Activated T-cell treated with anti-CD3 and anti-CD28 coated beads, Interleukin-2, amount 50 U/mL, for 4 hours (primary cell): ENCODE results near the gene PER1. TPM values are rescaled to one million over a fixed set of nuclear protein-coding genes. Genes with fewer than 3 reads are reported as not detected.

Experiments
- ATAC-seq, 2 donors: fragments of 200-7000 bp; cut with Tn5 transposase; one replicate each; pipeline ENCODE4 v1.10.0; 2021
- DNase-seq: peaks from one replicate; pipeline ENCODE4 v3.0.0-alpha.2; 2020
- H3K27me3 Mint-ChIP-seq: one replicate; pipeline ENCODE4 v1.8.0; 2021; ENCODE audit warnings: low read depth, mixed read lengths
- H3K36me3 Mint-ChIP-seq: one replicate; pipeline ENCODE4 v1.8.0; 2022; ENCODE audit warnings: mixed read lengths; ENCODE audit not compliant: insufficient read depth
- H3K4me1 Mint-ChIP-seq: one replicate; pipeline ENCODE4 v1.8.0; 2021; ENCODE audit warnings: low read depth, mixed read lengths
- H3K4me3 Mint-ChIP-seq: one replicate; pipeline ENCODE4 v1.8.0; 2021; ENCODE audit warnings: mild to moderate bottlenecking, moderate library complexity, mixed read lengths
- H3K9me3 Mint-ChIP-seq: one replicate; pipeline ENCODE4 v1.8.0; 2021; ENCODE audit warnings: mixed read lengths
- total RNA-seq, 3 donors: library from RNA; stranded (reverse); gene quantifications; one replicate each; pipeline ENCODE4 v1.2.1, GENCODE V29; 2021

PER1 gene
- total RNA-seq, 3 donors from 2014 or later: 30.4 to 36.9 (median 36.7) TPM

GRCh38 chr17:8100763-8101162 is 51.4 kb downstream of the PER1 start:
- Mint-ChIP-seq H3K27me3 (no peaks in the 10 kb centered on the region), H3K9me3 (no peaks in the 10 kb centered on the region), H3K36me3 (no peaks in the 10 kb centered on the region), H3K4me3 (no peak overlapping the region), H3K4me1 (no peaks in the 10 kb centered on the region)
- ATAC-seq (no peak), DNase-seq (no peak)

- Mint-ChIP-seq H3K4me1 (peaks cover 2% of the 10 kb centered on the region), H3K4me3 (no peak overlapping the region)
Observed at GRCh38 chr17:8100111-8100510, 52.1 kb downstream of the PER1 start.

GRCh38 chr17:8096541-8096940 is 55.7 kb downstream of the PER1 start:
- H3K36me3 Mint-ChIP-seq: no peaks in the 10 kb centered on the region

More at GRCh38 chr17:8100111-8100510, 52.1 kb downstream of the PER1 start:
- no peak for DNase-seq
- no peaks in the 10 kb centered on the region for H3K36me3 Mint-ChIP-seq
- no peaks in the 10 kb centered on the region for H3K9me3 Mint-ChIP-seq
- no peaks in the 10 kb centered on the region for H3K27me3 Mint-ChIP-seq
- no peak for ATAC-seq

GRCh38 chr17:8095361-8095760 is 56.8 kb downstream of the PER1 start:
- H3K4me1 Mint-ChIP-seq: peaks cover 14% of the 10 kb centered on the region
- H3K9me3 Mint-ChIP-seq: no peaks in the 10 kb centered on the region
- ATAC-seq (no peak), DNase-seq (no peak)
- H3K27me3 Mint-ChIP-seq: peaks cover 9% of the 10 kb centered on the region
- H3K36me3 Mint-ChIP-seq: no peaks in the 10 kb centered on the region
- H3K4me3 Mint-ChIP-seq: no peak overlapping the region

More at GRCh38 chr17:8096541-8096940, 55.7 kb downstream of the PER1 start:
- peaks cover 1% of the 10 kb centered on the region for H3K27me3 Mint-ChIP-seq
- no peak for DNase-seq
- no peaks in the 10 kb centered on the region for H3K9me3 Mint-ChIP-seq
- ATAC-seq: no peak
- peaks cover 14% of the 10 kb centered on the region for H3K4me1 Mint-ChIP-seq
- H3K4me3 Mint-ChIP-seq: no peak overlapping the region

GRCh38 chr17:8091033-8091687 is 61.0 kb downstream of the PER1 start:
- Mint-ChIP-seq H3K27me3 (peaks cover 27% of the 10 kb centered on the region), H3K9me3 (no peaks in the 10 kb centered on the region), H3K36me3 (no peaks in the 10 kb centered on the region), H3K4me3 (no peak overlapping the region), H3K4me1 (peaks cover 14% of the 10 kb centered on the region)
- DNase-seq: no peak
- no peak for ATAC-seq

Other genes with a start within 250 kb of the PER1 start
- 1 to 10 TPM; 4.7 to 5.5 (median 5.0) TPM for gene RNF227, start 236.1 kb downstream of the PER1 start, total RNA-seq
- gene KCNAB3, start 222.5 kb downstream of the PER1 start, total RNA-seq: 10 to 100 TPM; 10.3 to 11.5 (median 11.4) TPM
- gene TRAPPC1, start 220.5 kb downstream of the PER1 start, total RNA-seq: 100 to 1,000 TPM; 123 to 134 (median 124) TPM
- gene CNTROB, start 220.2 kb downstream of the PER1 start, total RNA-seq: 10 to 100 TPM; 31.8 to 37.1 (median 34.6) TPM
- under 1 TPM in 1 of 3 donors, not detected in 2; 0.46 TPM for gene GUCY2D, start 149.8 kb downstream of the PER1 start, total RNA-seq
- under 1 TPM in 1 of 3 donors, not detected in 2; 0.14 TPM for gene ALOX15B, start 113.3 kb downstream of the PER1 start, total RNA-seq
- 1 to 10 TPM in 1 of 3 donors, under 1 TPM in 2; 0.81 to 1.6 (median 0.95) TPM for gene ALOX12B, start 64.7 kb downstream of the PER1 start, total RNA-seq
- gene ALOXE3, start 33.9 kb downstream of the PER1 start, total RNA-seq: not detected
- gene HES7, start 28.3 kb downstream of the PER1 start, total RNA-seq: 1 to 10 TPM; 1.2 to 1.7 (median 1.4) TPM
- gene VAMP2, start 10.5 kb upstream of the PER1 start, total RNA-seq: 10 to 100 TPM; 49.6 to 67.5 (median 59.7) TPM
- gene TMEM107, start 24.0 kb upstream of the PER1 start, total RNA-seq: 10 to 100 TPM; 11.9 to 18.6 (median 18.1) TPM
- gene BORCS6, start 37.8 kb upstream of the PER1 start, total RNA-seq: 1 to 10 TPM; 5.0 to 5.6 (median 5.2) TPM
- 1 to 10 TPM; 6.2 to 6.7 (median 6.7) TPM for gene AURKB, start 58.2 kb upstream of the PER1 start, total RNA-seq
- 10 to 100 TPM; 51.2 to 56.7 (median 53.9) TPM for gene CTC1, start 95.7 kb upstream of the PER1 start, total RNA-seq
- gene PFAS, start 96.9 kb upstream of the PER1 start, total RNA-seq: 100 to 1,000 TPM; 222 to 271 (median 254) TPM
- 10 to 100 TPM; 66.3 to 69.8 (median 67.6) TPM for gene RANGRF, start 136.3 kb upstream of the PER1 start, total RNA-seq
- 1 to 10 TPM; 1.7 to 1.9 (median 1.7) TPM for gene SLC25A35, start 143.0 kb upstream of the PER1 start, total RNA-seq
- not detected for gene ARHGEF15, start 157.8 kb upstream of the PER1 start, total RNA-seq
- gene ODF4, start 187.4 kb upstream of the PER1 start, total RNA-seq: not detected
- gene RPL26, start 230.8 kb upstream of the PER1 start, total RNA-seq: 1,000 to 10,000 TPM; 2,326 to 2,535 (median 2,364) TPM
- under 1 TPM in 2 of 3 donors, not detected in 1; 0.11 to 0.13 TPM for gene RNF222, start 245.4 kb upstream of the PER1 start, total RNA-seq